Endothelial cell of umbilical vein (primary cell): ENCODE measurements around the gene EZR.

Source experiments
- FOS ChIP-seq: IDR thresholded peaks from 2 replicates; pipeline ENCODE4 v1.6.1; 2011; ENCODE audit warnings: mild to moderate bottlenecking, low read length, moderate library complexity, borderline replicate concordance; ENCODE audit not compliant: insufficient read depth
- JUN ChIP-seq: IDR thresholded peaks from 2 replicates; pipeline ENCODE4 v1.6.1; 2011; ENCODE audit warnings: borderline replicate concordance, low read depth; ENCODE audit not compliant: insufficient read length, insufficient read depth
- MAX ChIP-seq: IDR thresholded peaks from 2 replicates; pipeline ENCODE4 v1.6.1; 2011; ENCODE audit not compliant: insufficient read depth, insufficient read length
- MYC ChIP-seq: IDR thresholded peaks from one replicate; pipeline ENCODE4 v1.6.1; 2011; ENCODE audit warnings: mild to moderate bottlenecking, low read depth, low read length
- POLR2A ChIP-seq: IDR thresholded peaks from 2 replicates; pipeline ENCODE4 v1.6.1; 2012; ENCODE audit warnings: low read depth, mild to moderate bottlenecking, control low read depth, low read length
- POLR2AphosphoS5 ChIP-seq: IDR thresholded peaks from 2 replicates; pipeline ENCODE4 v1.6.1; 2012; ENCODE audit warnings: low read depth, mild to moderate bottlenecking, control low read depth, low read length, moderate library complexity; ENCODE audit not compliant: insufficient read depth
- TF ChIP-seq, protein P1 (sequence below), 2 donors: IDR thresholded peaks; 1 replicate in 1 of 2; 2 replicates in 1 of 2; pipeline ENCODE4 v1.5.1; 2011; ENCODE audit warnings: low read length in 2 of 2, mild to moderate bottlenecking in 2 of 2, moderate library complexity in 2 of 2, control low read depth in 1 of 2, inconsistent platforms in 1 of 2, low read depth in 1 of 2; ENCODE audit not compliant: insufficient read depth in 1 of 2; ENCODE audit errors: extremely low read depth in 1 of 2

GRCh38 chr6:158819213-158819976, at the start of gene EZR:
- TF ChIP-seq POLR2A (no peak), POLR2AphosphoS5 (peak; percentile 40), FOS (no peak), MAX (no peak), JUN (no peak), MYC (no peak)
- TF ChIP-seq, protein P1, sequence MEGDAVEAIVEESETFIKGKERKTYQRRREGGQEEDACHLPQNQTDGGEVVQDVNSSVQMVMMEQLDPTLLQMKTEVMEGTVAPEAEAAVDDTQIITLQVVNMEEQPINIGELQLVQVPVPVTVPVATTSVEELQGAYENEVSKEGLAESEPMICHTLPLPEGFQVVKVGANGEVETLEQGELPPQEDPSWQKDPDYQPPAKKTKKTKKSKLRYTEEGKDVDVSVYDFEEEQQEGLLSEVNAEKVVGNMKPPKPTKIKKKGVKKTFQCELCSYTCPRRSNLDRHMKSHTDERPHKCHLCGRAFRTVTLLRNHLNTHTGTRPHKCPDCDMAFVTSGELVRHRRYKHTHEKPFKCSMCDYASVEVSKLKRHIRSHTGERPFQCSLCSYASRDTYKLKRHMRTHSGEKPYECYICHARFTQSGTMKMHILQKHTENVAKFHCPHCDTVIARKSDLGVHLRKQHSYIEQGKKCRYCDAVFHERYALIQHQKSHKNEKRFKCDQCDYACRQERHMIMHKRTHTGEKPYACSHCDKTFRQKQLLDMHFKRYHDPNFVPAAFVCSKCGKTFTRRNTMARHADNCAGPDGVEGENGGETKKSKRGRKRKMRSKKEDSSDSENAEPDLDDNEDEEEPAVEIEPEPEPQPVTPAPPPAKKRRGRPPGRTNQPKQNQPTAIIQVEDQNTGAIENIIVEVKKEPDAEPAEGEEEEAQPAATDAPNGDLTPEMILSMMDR (IDR thresholded peaks at IDR 0.05; ENCODE audit: extremely low read depth in 1 of 2, insufficient read depth in 1 of 2, low read depth in 1 of 2, low read length in 2 of 2), result no peak
